Common myeloid progenitor, CD34-positive (primary cell): ENCODE measurements around the gene ACAP3.

Experiments
- CTCF ChIA-PET: fragments of 350-600 bp; sonication (Branson Sonifier 250); formaldehyde crosslinking; loops from one replicate; lab custom pipeline; 2021; ENCODE audit warnings: antibody characterized with exemption; lab: Charles Lee
- POLR2A ChIA-PET: fragments of 350-600 bp; sonication (Branson Sonifier 250); formaldehyde crosslinking; loops from one replicate; lab custom pipeline; 2021; ENCODE audit warnings: antibody characterized with exemption; lab: Charles Lee
- DNase-seq, 3 donors: peaks; one replicate each; pipeline versions ENCODE4 v3.0.0 to v3.0.0-alpha.2; 2013
- H3K27ac ChIP-seq, 2 experiments: 1 replicate in 1 of 2; 2 replicates in 1 of 2; pipeline ENCODE4 v1.7.0; 2013; ENCODE audit warnings: inconsistent platforms in 2 of 2, low read length in 2 of 2, mild to moderate bottlenecking in 2 of 2, low read depth in 1 of 2, moderate library complexity in 1 of 2; ENCODE audit not compliant: severe bottlenecking in 2 of 2, insufficient read depth in 1 of 2, poor library complexity in 1 of 2
- H3K27me3 ChIP-seq, 5 experiments: replicated peaks in 2 of 5; 1 replicate in 3 of 5; 2 replicates in 2 of 5; pipeline versions ENCODE4 v1.6.1 to v1.7.0; 2013; ENCODE audit warnings: low read length in 4 of 5, mild to moderate bottlenecking in 2 of 5, moderate library complexity in 2 of 5, inconsistent platforms in 1 of 5; ENCODE audit not compliant: insufficient read depth in 5 of 5, control insufficient read depth in 4 of 5
- H3K36me3 ChIP-seq, 4 experiments: 1 replicate in 2 of 4; 2 replicates in 2 of 4; pipeline versions ENCODE4 v1.6.1 to v1.7.0; 2013; ENCODE audit warnings: low read length in 3 of 4, control low read depth in 1 of 4, mild to moderate bottlenecking in 1 of 4; ENCODE audit not compliant: control insufficient read depth in 4 of 4, insufficient read depth in 4 of 4
- H3K4me1 ChIP-seq, 4 experiments: 1 replicate in 3 of 4; 2 replicates in 1 of 4; pipeline versions ENCODE4 v1.6.1 to v1.7.1; 2013; ENCODE audit warnings: low read length in 3 of 4, mild to moderate bottlenecking in 3 of 4, control low read depth in 1 of 4, inconsistent platforms in 1 of 4, moderate library complexity in 1 of 4; ENCODE audit not compliant: control insufficient read depth in 4 of 4, insufficient read depth in 4 of 4; ENCODE audit errors: control extremely low read depth in 1 of 4
- H3K4me3 ChIP-seq, 7 experiments: 1 replicate in 4 of 7; 2 replicates in 3 of 7; pipeline versions ENCODE4 v1.5.1 to v1.7.0; 2013; ENCODE audit warnings: mild to moderate bottlenecking in 7 of 7, low read length in 6 of 7, moderate library complexity in 6 of 7, inconsistent platforms in 2 of 7, low read depth in 2 of 7, control low read depth in 1 of 7; ENCODE audit not compliant: insufficient read depth in 4 of 7, control insufficient read depth in 1 of 7; ENCODE audit errors: extremely low read depth in 1 of 7
- H3K9me3 ChIP-seq, 5 experiments: 1 replicate in 4 of 5; 2 replicates in 1 of 5; pipeline versions ENCODE4 v1.6.1 to v1.7.1; 2013; ENCODE audit warnings: low read length in 4 of 5, mild to moderate bottlenecking in 2 of 5, inconsistent platforms in 1 of 5, low read depth in 1 of 5, moderate library complexity in 1 of 5; ENCODE audit not compliant: control insufficient read depth in 4 of 5, insufficient read depth in 2 of 5; ENCODE audit errors: control extremely low read depth in 1 of 5
- WGBS: methylation state at CpG from one replicate; pipeline ENCODE4 v1.1.5; 2013; ENCODE audit not compliant: insufficient coverage; 5-methylcytosine and 5-hydroxymethylcytosine counted together

The ACAP3 gene

DNA sequence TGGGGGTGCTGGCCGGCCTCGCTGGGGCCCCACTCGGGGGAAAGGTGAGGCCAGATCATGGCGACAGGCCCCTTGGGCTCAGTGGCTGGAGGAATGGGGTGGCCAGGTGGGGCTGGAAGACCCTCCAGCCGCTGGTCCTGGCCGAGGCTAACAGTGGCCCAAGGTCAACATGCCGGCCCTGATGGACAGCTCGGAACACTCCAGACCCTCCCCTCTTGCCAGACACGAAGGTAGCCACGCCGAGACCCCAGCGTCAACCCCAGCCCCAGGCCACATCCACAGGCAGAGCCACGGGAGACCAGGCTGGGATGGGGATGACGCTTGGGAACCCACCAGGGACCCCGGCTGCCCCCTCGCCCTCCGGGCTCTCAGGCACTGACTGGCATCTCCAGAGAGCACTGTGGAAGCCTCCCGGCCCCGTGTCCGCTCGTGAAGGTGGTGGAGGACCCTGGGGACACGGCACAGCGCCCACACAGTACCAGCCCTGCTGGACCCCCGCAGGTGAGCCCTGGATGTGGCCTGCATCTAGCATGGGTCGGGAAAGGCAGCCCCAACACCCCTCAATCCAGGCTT, 60.3 kb downstream of the ACAP3 start:
- WGBS: 83% methylated on average over 23 of the region's 25 CpGs
- no peak overlapping the region for H3K4me3 ChIP-seq
- ChIA-PET POLR2A (interaction anchor here (1.0 kb wide), 1 partner anchor 13 kb away, joined by 3 read pairs; no protein-coding TSS in a partner anchor), CTCF (interaction anchor here (2.2 kb wide), 1 partner anchor 125 kb away, joined by 9 read pairs; no protein-coding TSS in a partner anchor)
- H3K27me3 ChIP-seq: peaks cover 0 to 36% (median 6%) of the 10 kb centered on the region in 5 experiments
- no peaks in the 10 kb centered on the region for H3K9me3 ChIP-seq
- DNase-seq: no peak
- H3K4me1 ChIP-seq: peaks cover 0 to 16% (median 10%) of the 10 kb centered on the region in 4 experiments
- H3K36me3 ChIP-seq: peaks cover 0 to 3% (median under 1%) of the 10 kb centered on the region in 4 experiments
- no peak overlapping the region for H3K27ac ChIP-seq

DNA sequence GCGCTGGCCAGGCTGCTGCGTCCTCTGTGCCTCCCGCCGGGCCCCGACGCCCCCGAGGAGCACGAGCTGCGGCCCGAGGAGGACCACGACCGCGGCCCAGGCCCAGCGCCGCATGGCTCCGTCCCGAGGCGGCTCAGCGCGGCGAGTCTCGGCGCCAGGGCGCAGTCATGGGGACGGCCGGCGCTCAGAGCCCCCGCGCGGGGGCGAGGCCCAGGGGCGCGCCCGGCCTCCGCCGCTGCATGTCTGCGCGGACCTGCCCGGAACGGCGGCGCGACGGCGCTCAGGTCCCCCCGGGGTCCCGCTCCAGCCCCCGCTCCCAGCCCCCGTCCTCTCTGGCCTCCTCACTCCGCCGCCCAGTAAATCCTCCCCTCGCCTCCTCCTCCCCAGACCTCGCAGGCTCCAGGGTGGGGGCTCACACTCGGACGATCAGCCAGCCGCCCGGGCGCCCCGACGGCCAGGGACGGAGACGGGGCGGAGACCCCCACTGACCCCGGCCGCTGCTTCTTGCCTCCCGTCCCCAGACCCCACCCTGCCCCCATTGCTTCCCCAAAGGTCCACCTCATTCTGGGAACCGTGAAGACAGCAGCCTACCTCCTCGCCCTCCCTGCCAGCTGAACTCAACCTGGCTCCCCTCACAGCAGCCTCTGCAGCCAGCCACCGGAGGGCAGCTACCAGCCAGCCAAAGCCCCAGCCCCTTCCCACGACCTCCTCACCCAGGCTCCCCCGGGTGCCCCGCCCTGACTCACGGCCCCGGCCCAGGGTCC, 61.0 kb downstream of the ACAP3 start, which contains the start of gene C1QTNF12:
TSS of gene C1QTNF12 (minus strand) at position 146 of the 764 bp plus-strand sequence. CDS start at position 114, 32 bp downstream.
- Histone ChIP-seq H3K9me3 (no peaks in the 10 kb centered on the region), H3K27ac (no peak within 1 kb of the TSS), H3K4me1 (peaks cover 0 to 16% (median 10%) of the 10 kb centered on the region in 4 experiments), H3K4me3 (no peak within 1 kb of the TSS), H3K27me3 (peaks cover 0 to 36% (median 6%) of the 10 kb centered on the region in 5 experiments), H3K36me3 (peaks cover 0 to 3% (median 0%) of the 10 kb centered on the region in 4 experiments)
- WGBS: 7% methylated on average over 41 of the region's 74 CpGs
- POLR2A ChIA-PET: interaction anchor here (1.0 kb wide), 1 partner anchor 14 kb away, joined by 3 read pairs; no protein-coding TSS in a partner anchor
- peak in 1 of 3 donors; percentile 24 for DNase-seq
- CTCF ChIA-PET: interaction anchor here (2.2 kb wide), 1 partner anchor 124 kb away, joined by 9 read pairs; no protein-coding TSS in a partner anchor

- peaks cover 0 to 37% (median 6%) of the 10 kb centered on the region in 5 experiments for H3K27me3 ChIP-seq
- no peak overlapping the region for H3K4me3 ChIP-seq
- no peak for DNase-seq
- peaks cover 0 to 14% (median 8%) of the 10 kb centered on the region in 4 experiments for H3K4me1 ChIP-seq
- H3K27ac ChIP-seq: no peak overlapping the region
- 21% methylated on average over 33 of the region's 45 CpGs for WGBS
- H3K36me3 ChIP-seq: peaks cover 0 to 3% (median 0%) of the 10 kb centered on the region in 4 experiments
- ChIA-PET POLR2A (no interaction called here), CTCF (interaction anchor here (2.2 kb wide), 1 partner anchor 124 kb away, joined by 9 read pairs; no protein-coding TSS in a partner anchor)
- H3K9me3 ChIP-seq: no peaks in the 10 kb centered on the region
These were observed 61.7 kb downstream of the ACAP3 start for GRCh38 chr1:1245817-1246576.

GRCh38 chr1:1245178-1245816, 62.4 kb downstream of the ACAP3 start:
- Histone ChIP-seq H3K27ac (no peak overlapping the region), H3K4me1 (peaks cover 0 to 10% (median 3%) of the 10 kb centered on the region in 4 experiments), H3K4me3 (no peak overlapping the region), H3K36me3 (no peaks in the 10 kb centered on the region), H3K27me3 (peaks cover 0 to 41% (median 6%) of the 10 kb centered on the region in 5 experiments), H3K9me3 (no peaks in the 10 kb centered on the region)
- WGBS: 87% methylated on average over 18 of the region's 23 CpGs
- DNase-seq: peak in 1 of 3 donors; percentile 26
- ChIA-PET POLR2A (no interaction called here), CTCF (interaction anchor here (2.2 kb wide), 1 partner anchor 123 kb away, joined by 9 read pairs; no protein-coding TSS in a partner anchor)

DNA sequence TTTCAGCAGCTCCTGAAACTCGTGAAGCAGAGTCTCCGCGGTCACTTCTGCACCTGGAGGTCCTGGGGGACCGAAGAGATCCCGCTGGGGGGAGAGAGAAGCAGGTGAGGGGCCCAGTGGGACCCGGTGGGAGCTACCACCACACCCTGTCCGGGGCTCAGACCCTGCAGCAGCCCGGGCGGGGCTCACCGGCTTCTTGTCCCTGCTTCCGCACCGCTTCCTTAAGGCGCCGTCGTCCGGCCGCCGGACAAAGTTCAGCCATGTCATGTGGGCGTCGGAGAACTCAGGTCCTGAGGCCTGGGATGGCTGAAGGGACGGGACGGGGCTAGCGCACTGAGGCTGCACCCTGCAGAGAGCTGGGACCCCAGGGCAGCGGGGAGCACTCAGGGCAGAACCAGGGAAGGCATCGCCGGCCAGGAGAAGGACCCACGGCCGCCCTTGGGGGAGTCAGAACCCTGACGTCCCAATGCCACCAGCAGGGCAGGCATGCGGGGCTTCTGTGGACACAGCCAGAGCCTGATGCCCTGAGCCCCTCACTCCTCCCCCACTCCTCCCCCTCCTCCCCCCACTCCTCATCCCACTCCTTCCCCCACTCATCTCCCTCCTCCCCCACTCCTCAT, 63.4 kb downstream of the ACAP3 start:
- Histone ChIP-seq H3K4me1 (peaks cover 0 to 10% (median 3%) of the 10 kb centered on the region in 4 experiments), H3K27ac (no peak overlapping the region), H3K4me3 (no peak overlapping the region), H3K27me3 (peaks cover 0 to 51% (median 6%) of the 10 kb centered on the region in 5 experiments), H3K9me3 (no peaks in the 10 kb centered on the region), H3K36me3 (no peaks in the 10 kb centered on the region)
- ChIA-PET CTCF (interaction anchor here (1.4 kb wide), 1 partner anchor 123 kb away, joined by 3 read pairs; no protein-coding TSS in a partner anchor), POLR2A (no interaction called here)
- no peak for DNase-seq
- WGBS: 92% methylated on average over 15 of the region's 30 CpGs

GRCh38 chr1:1243807-1244191, 63.9 kb downstream of the ACAP3 start:
- POLR2A ChIA-PET: no interaction called here
- H3K9me3 ChIP-seq: no peaks in the 10 kb centered on the region

More at GRCh38 chr1:1243807-1244191, 63.9 kb downstream of the ACAP3 start:
- WGBS: 97% methylated on average over 16 of the region's 23 CpGs
- DNase-seq: no peak
- Histone ChIP-seq H3K27me3 (peaks cover 0 to 56% (median 6%) of the 10 kb centered on the region in 5 experiments), H3K36me3 (no peaks in the 10 kb centered on the region), H3K4me3 (no peak overlapping the region), H3K4me1 (peaks cover 0 to 10% (median 3%) of the 10 kb centered on the region in 4 experiments), H3K27ac (no peak overlapping the region)
- CTCF ChIA-PET: interaction anchor here (1.4 kb wide), 1 partner anchor 123 kb away, joined by 3 read pairs; no protein-coding TSS in a partner anchor
